ENCODE results near the gene GCSAM.

GCSAM gene

GRCh38 chr3:112143689-112144088, 10.6 kb upstream of the GCSAM start:
- TF ChIP-seq CTCF (IDR thresholded peaks at IDR 0.05; ENCODE audit: low read depth, low read length) = no peak
- DNase-seq (ENCODE audit: extremely low read depth, low read depth) = no peak

DNA sequence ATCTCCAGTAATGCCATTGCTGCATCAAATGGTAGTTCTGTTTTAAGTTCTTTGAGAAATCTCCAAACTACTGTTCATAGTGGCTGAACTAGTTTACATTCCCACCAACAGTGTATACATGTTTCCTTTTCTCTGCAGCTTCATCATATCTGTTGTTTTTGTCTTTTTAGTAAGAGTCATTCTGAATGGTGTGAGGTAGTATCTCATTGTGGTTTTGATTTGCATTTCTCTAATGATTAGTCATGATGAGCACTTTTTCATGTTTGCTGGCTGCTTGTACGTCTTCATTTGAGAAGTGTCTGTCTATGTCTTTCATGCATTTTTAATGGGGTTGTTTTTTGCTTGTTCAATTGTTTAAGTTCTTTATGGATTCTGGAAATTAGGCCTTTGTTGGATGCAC, 10.2 kb upstream of the GCSAM start:
- TF ChIP-seq CTCF (IDR thresholded peaks at IDR 0.05; ENCODE audit: low read depth, low read length) = no peak
- DNase-seq (ENCODE audit: extremely low read depth, low read depth) = no peak

GRCh38 chr3:112141293-112141692, 8.2 kb upstream of the GCSAM start:
- no peak for DNase-seq (ENCODE audit: extremely low read depth, low read depth)
- no peak for TF ChIP-seq CTCF (IDR thresholded peaks at IDR 0.05; ENCODE audit: low read depth, low read length)

DNA sequence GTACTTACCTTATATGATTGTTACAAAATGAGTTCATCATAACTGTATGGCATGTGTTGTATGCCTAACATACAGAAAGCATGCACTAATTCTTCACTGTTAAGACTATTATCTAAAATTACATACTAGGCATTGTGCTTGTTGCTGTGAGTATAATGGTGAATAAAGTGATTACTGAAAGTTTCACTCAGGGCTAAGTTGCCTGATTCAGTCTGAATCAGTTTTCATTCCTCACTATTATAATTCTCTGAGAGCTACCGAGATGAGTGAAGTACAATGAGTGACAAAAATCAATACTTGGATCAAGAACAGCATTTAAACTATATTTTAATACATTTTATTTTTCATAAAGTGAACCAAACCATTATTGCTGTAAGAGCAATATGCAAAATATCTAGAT, 7.5 kb upstream of the GCSAM start:
- no peak for TF ChIP-seq CTCF (IDR thresholded peaks at IDR 0.05; ENCODE audit: low read depth, low read length)
- DNase-seq (ENCODE audit: extremely low read depth, low read depth) = no peak

DNA sequence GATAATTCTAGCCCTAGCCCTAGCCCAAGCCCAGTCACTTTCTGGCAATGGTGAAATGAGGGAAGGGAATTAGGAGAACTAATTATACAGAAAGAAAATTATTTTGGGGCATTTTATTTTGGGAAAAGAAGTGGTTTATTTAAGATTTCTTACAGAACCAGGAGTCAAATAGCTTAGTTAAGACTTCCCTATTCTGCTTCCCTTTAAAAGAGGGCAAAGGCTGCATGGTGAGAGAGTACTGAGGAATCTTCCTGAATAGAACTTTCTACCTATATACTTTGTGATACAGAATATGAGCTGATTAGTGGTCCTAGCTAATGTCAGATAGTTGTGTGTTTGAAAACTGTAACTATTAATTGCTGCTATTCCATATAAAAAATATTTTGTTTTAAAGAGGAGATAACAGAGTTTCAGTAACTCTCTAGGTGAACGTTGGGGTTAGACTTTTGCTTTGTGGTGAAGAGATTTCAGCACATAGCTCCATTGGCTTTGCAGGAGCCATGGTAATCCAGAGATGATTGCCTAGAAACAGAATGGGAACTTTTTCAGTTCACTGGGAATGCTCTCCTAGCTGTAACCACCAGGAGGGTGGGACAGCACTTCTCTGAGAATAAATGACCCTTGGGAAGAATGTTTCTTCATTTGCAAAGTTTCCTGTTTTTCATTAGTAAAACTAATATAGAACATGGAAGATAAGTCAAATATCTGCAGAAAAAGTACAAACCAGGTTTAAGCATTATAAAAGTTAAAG, 5.3 kb upstream of the GCSAM start:
- no peak for DNase-seq (ENCODE audit: extremely low read depth, low read depth)
- TF ChIP-seq CTCF (IDR thresholded peaks at IDR 0.05; ENCODE audit: low read depth, low read length) = no peak

- no peak for TF ChIP-seq CTCF (IDR thresholded peaks at IDR 0.05; ENCODE audit: low read depth, low read length)
- DNase-seq (ENCODE audit: extremely low read depth, low read depth) = no peak
Observed at GRCh38 chr3:112137781-112138180, 4.7 kb upstream of the GCSAM start.

- TF ChIP-seq CTCF (IDR thresholded peaks at IDR 0.05; ENCODE audit: low read depth, low read length) = peak; percentile 49
- DNase-seq (ENCODE audit: extremely low read depth, low read depth) = no peak
Observed at GRCh38 chr3:112136959-112137693, 4.1 kb upstream of the GCSAM start.
